HEK293 (cell line): ENCODE data around the gene SLC22A3.

Experiments
- BCL11A ChIP-seq: fragments of 450-650 bp; formaldehyde crosslinking; IDR thresholded peaks from 2 replicates; pipeline ENCODE4 v1.5.1; 2016; ENCODE audit warnings: low read depth, missing biosample characterization, missing genetic modification characterization
- CTCF ChIP-seq: fragments of 450-650 bp; formaldehyde crosslinking; IDR thresholded peaks from 2 replicates; pipeline ENCODE4 v1.5.1; 2016; ENCODE audit warnings: missing biosample characterization, missing genetic modification characterization
- MEIS1 ChIP-seq: sonication (generic); formaldehyde crosslinking; IDR thresholded peaks from 2 replicates; pipeline ENCODE4 v1.8.1; 2022; ENCODE audit warnings: missing genetic modification reagents, mild to moderate bottlenecking, borderline replicate concordance
- SCRT1 ChIP-seq: fragments of 450-650 bp; formaldehyde crosslinking; IDR thresholded peaks from 2 replicates; pipeline ENCODE4 v1.5.1; 2016; ENCODE audit warnings: missing biosample characterization, missing genetic modification characterization, borderline replicate concordance
- SP7 ChIP-seq: fragments of 450-650 bp; formaldehyde crosslinking; IDR thresholded peaks from 2 replicates; pipeline ENCODE4 v1.5.1; 2016; ENCODE audit warnings: missing biosample characterization, missing genetic modification characterization
- ZBTB21 ChIP-seq: fragments of 450-650 bp; formaldehyde crosslinking; IDR thresholded peaks from 2 replicates; pipeline ENCODE4 v1.5.1; 2017; ENCODE audit warnings: missing biosample characterization, missing genetic modification characterization
- ZFP3 ChIP-seq: fragments of 450-650 bp; formaldehyde crosslinking; IDR thresholded peaks from 2 replicates; pipeline ENCODE4 v1.5.1; 2016; ENCODE audit warnings: low read depth, missing biosample characterization, missing genetic modification characterization
- ZFP37 ChIP-seq: fragments of 450-650 bp; formaldehyde crosslinking; IDR thresholded peaks from 2 replicates; pipeline ENCODE4 v1.5.1; 2016; ENCODE audit warnings: missing biosample characterization, missing genetic modification characterization
- ZIC2 ChIP-seq: fragments of 450-650 bp; formaldehyde crosslinking; IDR thresholded peaks from 2 replicates; pipeline ENCODE4 v1.5.1; 2016; ENCODE audit warnings: missing biosample characterization, missing genetic modification characterization
- ZNF16 ChIP-seq: fragments of 450-650 bp; formaldehyde crosslinking; IDR thresholded peaks from 2 replicates; pipeline ENCODE4 v1.5.1; 2016; ENCODE audit warnings: low read depth, missing biosample characterization, missing genetic modification characterization
- ZNF2 ChIP-seq: fragments of 450-650 bp; formaldehyde crosslinking; IDR thresholded peaks from 2 replicates; pipeline ENCODE4 v1.5.1; 2016; ENCODE audit warnings: missing biosample characterization, missing genetic modification characterization
- ZNF214 ChIP-seq: fragments of 450-650 bp; formaldehyde crosslinking; IDR thresholded peaks from 2 replicates; pipeline ENCODE4 v1.5.1; 2017; ENCODE audit warnings: missing biosample characterization, mild to moderate bottlenecking, missing genetic modification characterization, borderline replicate concordance
- ZNF223 ChIP-seq: fragments of 450-650 bp; formaldehyde crosslinking; IDR thresholded peaks from 2 replicates; pipeline ENCODE4 v1.5.1; 2016; ENCODE audit warnings: missing biosample characterization, missing genetic modification characterization
- ZNF394 ChIP-seq: fragments of 450-650 bp; formaldehyde crosslinking; IDR thresholded peaks from 2 replicates; pipeline ENCODE4 v1.5.1; 2016; ENCODE audit warnings: missing biosample characterization, missing genetic modification characterization, mild to moderate bottlenecking, moderate library complexity, borderline replicate concordance
- ZNF433 ChIP-seq: fragments of 450-650 bp; formaldehyde crosslinking; IDR thresholded peaks from 2 replicates; pipeline ENCODE4 v1.5.1; 2016; ENCODE audit warnings: missing biosample characterization, missing genetic modification characterization, low read depth
- ZNF518A ChIP-seq: fragments of 450-650 bp; formaldehyde crosslinking; conservative IDR thresholded peaks from 2 replicates; pipeline ENCODE4 v1.5.1; 2016; ENCODE audit warnings: low read depth, missing biosample characterization, missing genetic modification characterization
- ZNF555 ChIP-seq: fragments of 450-650 bp; formaldehyde crosslinking; conservative IDR thresholded peaks from 2 replicates; pipeline ENCODE4 v1.5.1; 2017; ENCODE audit warnings: missing biosample characterization, mild to moderate bottlenecking, missing genetic modification characterization, inconsistent platforms
- ZNF571 ChIP-seq: fragments of 450-650 bp; formaldehyde crosslinking; IDR thresholded peaks from 2 replicates; pipeline ENCODE4 v1.5.0; 2017; ENCODE audit warnings: missing biosample characterization, missing genetic modification characterization
- ZNF621 ChIP-seq: fragments of 450-650 bp; formaldehyde crosslinking; IDR thresholded peaks from 2 replicates; pipeline ENCODE4 v1.5.1; 2017; ENCODE audit warnings: missing biosample characterization, missing genetic modification characterization
- ZNF654 ChIP-seq: fragments of 450-650 bp; formaldehyde crosslinking; IDR thresholded peaks from 2 replicates; pipeline ENCODE4 v1.5.1; 2016; ENCODE audit warnings: low read depth, missing biosample characterization, missing genetic modification characterization
- ZNF677 ChIP-seq: fragments of 450-650 bp; IDR thresholded peaks from 2 replicates; pipeline ENCODE4 v1.5.0; 2018; ENCODE audit warnings: missing biosample characterization, mild to moderate bottlenecking, missing genetic modification characterization, moderate library complexity
- ZNF747 ChIP-seq: fragments of 450-650 bp; formaldehyde crosslinking; IDR thresholded peaks from 2 replicates; pipeline ENCODE4 v1.5.1; 2016; ENCODE audit warnings: missing biosample characterization, missing genetic modification characterization
- ZNF785 ChIP-seq: fragments of 450-650 bp; formaldehyde crosslinking; IDR thresholded peaks from 2 replicates; pipeline ENCODE4 v1.5.1; 2016; ENCODE audit warnings: missing biosample characterization, missing genetic modification characterization
- TF ChIP-seq, protein P1 (sequence below): fragments of 450-650 bp; formaldehyde crosslinking; IDR thresholded peaks from 2 replicates; pipeline ENCODE4 v1.5.1; 2016; ENCODE audit warnings: missing biosample characterization, missing genetic modification characterization
- TF ChIP-seq, protein P2 (sequence below): fragments of 450-650 bp; IDR thresholded peaks from 2 replicates; pipeline ENCODE4 v1.5.1; 2018; ENCODE audit warnings: missing biosample characterization, missing genetic modification characterization
- TF ChIP-seq, protein P3 (sequence below): fragments of 450-650 bp; formaldehyde crosslinking; IDR thresholded peaks from 2 replicates; pipeline ENCODE4 v1.5.1; 2017; ENCODE audit warnings: missing biosample characterization, missing genetic modification characterization
- TF ChIP-seq, protein P4 (sequence below): fragments of 450-650 bp; formaldehyde crosslinking; IDR thresholded peaks from 2 replicates; pipeline ENCODE4 v1.5.0; 2017; ENCODE audit warnings: missing biosample characterization, missing genetic modification characterization, borderline replicate concordance

Gene SLC22A3

GRCh38 chr6:160455541-160456213 is 107.5 kb downstream of the SLC22A3 start (continued):
- TF ChIP-seq, protein P1, sequence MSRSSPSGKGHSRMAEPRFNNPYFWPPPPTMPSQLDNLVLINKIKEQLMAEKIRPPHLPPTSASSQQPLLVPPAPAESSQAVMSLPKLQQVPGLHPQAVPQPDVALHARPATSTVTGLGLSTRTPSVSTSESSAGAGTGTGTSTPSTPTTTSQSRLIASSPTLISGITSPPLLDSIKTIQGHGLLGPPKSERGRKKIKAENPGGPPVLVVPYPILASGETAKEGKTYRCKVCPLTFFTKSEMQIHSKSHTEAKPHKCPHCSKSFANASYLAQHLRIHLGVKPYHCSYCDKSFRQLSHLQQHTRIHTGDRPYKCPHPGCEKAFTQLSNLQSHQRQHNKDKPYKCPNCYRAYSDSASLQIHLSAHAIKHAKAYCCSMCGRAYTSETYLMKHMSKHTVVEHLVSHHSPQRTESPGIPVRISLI (tag by site-specific recombination), result no peak
- no peak for TF ChIP-seq ZNF214 (tag by site-specific recombination)
- TF ChIP-seq ZIC2, result no peak
- TF ChIP-seq ZNF16, result no peak
- no peak for TF ChIP-seq ZNF223
- TF ChIP-seq, protein P2, sequence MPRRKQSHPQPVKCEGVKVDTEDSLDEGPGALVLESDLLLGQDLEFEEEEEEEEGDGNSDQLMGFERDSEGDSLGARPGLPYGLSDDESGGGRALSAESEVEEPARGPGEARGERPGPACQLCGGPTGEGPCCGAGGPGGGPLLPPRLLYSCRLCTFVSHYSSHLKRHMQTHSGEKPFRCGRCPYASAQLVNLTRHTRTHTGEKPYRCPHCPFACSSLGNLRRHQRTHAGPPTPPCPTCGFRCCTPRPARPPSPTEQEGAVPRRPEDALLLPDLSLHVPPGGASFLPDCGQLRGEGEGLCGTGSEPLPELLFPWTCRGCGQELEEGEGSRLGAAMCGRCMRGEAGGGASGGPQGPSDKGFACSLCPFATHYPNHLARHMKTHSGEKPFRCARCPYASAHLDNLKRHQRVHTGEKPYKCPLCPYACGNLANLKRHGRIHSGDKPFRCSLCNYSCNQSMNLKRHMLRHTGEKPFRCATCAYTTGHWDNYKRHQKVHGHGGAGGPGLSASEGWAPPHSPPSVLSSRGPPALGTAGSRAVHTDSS (tag by site-specific recombination), result no peak
- no peak for TF ChIP-seq ZFP3 (tag by site-specific recombination)
- peak; percentile 97 for TF ChIP-seq ZNF654 (tag by site-specific recombination)
- no peak for TF ChIP-seq SP7 (tag by site-specific recombination)
- no peak for TF ChIP-seq ZNF785
- TF ChIP-seq ZNF2, result no peak
- no peak for TF ChIP-seq ZNF747 (tag by site-specific recombination)
- TF ChIP-seq ZNF571 (tag by site-specific recombination), result no peak
- TF ChIP-seq ZNF621 (tag by site-specific recombination), result no peak
- no peak for TF ChIP-seq MEIS1
- TF ChIP-seq ZNF677, result peak; percentile 79
- TF ChIP-seq, protein P3, sequence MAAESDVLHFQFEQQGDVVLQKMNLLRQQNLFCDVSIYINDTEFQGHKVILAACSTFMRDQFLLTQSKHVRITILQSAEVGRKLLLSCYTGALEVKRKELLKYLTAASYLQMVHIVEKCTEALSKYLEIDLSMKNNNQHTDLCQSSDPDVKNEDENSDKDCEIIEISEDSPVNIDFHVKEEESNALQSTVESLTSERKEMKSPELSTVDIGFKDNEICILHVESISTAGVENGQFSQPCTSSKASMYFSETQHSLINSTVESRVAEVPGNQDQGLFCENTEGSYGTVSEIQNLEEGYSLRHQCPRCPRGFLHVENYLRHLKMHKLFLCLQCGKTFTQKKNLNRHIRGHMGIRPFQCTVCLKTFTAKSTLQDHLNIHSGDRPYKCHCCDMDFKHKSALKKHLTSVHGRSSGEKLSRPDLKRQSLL (tag by site-specific recombination), result no peak
- peak; percentile 93 for TF ChIP-seq CTCF (tag by site-specific recombination)
- no peak for TF ChIP-seq BCL11A (tag by site-specific recombination)
- TF ChIP-seq ZFP37 (tag by site-specific recombination), result no peak
- no peak for TF ChIP-seq ZNF394 (tag by site-specific recombination)
- TF ChIP-seq, protein P4, sequence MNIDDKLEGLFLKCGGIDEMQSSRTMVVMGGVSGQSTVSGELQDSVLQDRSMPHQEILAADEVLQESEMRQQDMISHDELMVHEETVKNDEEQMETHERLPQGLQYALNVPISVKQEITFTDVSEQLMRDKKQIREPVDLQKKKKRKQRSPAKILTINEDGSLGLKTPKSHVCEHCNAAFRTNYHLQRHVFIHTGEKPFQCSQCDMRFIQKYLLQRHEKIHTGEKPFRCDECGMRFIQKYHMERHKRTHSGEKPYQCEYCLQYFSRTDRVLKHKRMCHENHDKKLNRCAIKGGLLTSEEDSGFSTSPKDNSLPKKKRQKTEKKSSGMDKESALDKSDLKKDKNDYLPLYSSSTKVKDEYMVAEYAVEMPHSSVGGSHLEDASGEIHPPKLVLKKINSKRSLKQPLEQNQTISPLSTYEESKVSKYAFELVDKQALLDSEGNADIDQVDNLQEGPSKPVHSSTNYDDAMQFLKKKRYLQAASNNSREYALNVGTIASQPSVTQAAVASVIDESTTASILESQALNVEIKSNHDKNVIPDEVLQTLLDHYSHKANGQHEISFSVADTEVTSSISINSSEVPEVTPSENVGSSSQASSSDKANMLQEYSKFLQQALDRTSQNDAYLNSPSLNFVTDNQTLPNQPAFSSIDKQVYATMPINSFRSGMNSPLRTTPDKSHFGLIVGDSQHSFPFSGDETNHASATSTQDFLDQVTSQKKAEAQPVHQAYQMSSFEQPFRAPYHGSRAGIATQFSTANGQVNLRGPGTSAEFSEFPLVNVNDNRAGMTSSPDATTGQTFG (tag by site-specific recombination), result no peak
- TF ChIP-seq ZNF518A, result no peak
- TF ChIP-seq SCRT1 (tag by site-specific recombination), result peak; percentile 89
- no peak for TF ChIP-seq ZNF555 (tag by site-specific recombination)
- no peak for TF ChIP-seq ZNF433 (tag by site-specific recombination)
- TF ChIP-seq ZBTB21 (tag by site-specific recombination), result no peak
